ENCODE data around the gene FTO. TPM values are rescaled to one million over a fixed set of nuclear protein-coding genes. Genes with fewer than 3 reads are reported as not detected.

Gene FTO
- total RNA-seq, 4 donors from 2014 or later: 62.0 to 90.1 (median 75.1) TPM

DNA sequence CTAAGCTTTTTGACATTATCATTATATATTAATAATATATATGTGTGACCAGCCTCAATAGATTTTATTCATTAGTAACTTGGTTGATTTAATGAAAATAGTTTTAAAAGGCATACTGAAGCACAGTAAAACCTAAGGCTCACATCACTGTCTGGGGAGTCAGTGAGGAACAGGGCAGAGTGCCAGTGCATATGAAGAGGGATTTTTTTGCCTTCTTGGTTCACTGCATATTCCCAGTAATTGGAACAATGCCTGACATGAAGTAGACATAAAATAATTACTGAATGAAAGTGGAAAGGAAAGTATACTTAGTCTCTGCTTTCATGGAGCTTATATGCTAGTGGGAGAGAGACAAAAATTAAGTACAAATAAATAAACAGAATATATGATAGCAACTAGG lies 81.1 kb downstream of the FTO start:
- Histone ChIP-seq H3K4me3 (no peak overlapping the region), H3K36me3 (no peaks in the 10 kb centered on the region), H3K4me1 (peaks cover 20 to 21% of the 10 kb centered on the region in 2 donors), H3K27me3 (no peaks in the 10 kb centered on the region), H3K27ac (no peak overlapping the region), H3K9me3 (no peaks in the 10 kb centered on the region)
- in situ Hi-C loops (cut with MboI; ENCODE audit: low sequenced_read_pairs in 4 of 4) (no loop called here), intact Hi-C loops (cut with DNase I; ENCODE audit: low total_unique reads) (no loop called here)
- ATAC-seq: no peak
- no peak for DNase-seq
- TF ChIP-seq, protein P1, sequence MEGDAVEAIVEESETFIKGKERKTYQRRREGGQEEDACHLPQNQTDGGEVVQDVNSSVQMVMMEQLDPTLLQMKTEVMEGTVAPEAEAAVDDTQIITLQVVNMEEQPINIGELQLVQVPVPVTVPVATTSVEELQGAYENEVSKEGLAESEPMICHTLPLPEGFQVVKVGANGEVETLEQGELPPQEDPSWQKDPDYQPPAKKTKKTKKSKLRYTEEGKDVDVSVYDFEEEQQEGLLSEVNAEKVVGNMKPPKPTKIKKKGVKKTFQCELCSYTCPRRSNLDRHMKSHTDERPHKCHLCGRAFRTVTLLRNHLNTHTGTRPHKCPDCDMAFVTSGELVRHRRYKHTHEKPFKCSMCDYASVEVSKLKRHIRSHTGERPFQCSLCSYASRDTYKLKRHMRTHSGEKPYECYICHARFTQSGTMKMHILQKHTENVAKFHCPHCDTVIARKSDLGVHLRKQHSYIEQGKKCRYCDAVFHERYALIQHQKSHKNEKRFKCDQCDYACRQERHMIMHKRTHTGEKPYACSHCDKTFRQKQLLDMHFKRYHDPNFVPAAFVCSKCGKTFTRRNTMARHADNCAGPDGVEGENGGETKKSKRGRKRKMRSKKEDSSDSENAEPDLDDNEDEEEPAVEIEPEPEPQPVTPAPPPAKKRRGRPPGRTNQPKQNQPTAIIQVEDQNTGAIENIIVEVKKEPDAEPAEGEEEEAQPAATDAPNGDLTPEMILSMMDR (IDR thresholded peaks at IDR 0.05 in 4 of 5, conservative IDR thresholded peaks at IDR 0.05 in 1 of 5): no peak
- TF ChIP-seq POLR2A (IDR thresholded peaks at IDR 0.05): no peak

DNA sequence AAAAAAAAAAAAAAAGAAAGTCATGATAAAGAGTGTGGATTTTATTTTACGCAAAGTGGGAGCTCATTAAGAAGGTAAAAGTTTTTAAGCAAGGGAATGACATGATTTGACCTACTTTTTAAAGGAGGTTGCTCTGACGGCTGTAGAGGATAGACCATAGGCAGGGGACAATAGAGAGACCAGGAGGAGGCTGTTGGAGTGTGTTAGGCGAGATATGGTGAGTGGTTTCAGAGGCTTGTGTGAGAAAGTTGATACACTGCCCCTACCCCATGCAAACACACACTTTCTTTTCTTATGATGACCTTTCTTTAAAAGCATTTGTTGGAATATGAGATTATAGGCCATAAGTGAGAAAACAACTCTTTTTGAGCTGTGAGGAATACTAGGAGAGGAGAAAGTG lies 82.0 kb downstream of the FTO start:
- Histone ChIP-seq H3K4me3 (no peak overlapping the region), H3K4me1 (peaks cover 20 to 21% of the 10 kb centered on the region in 2 donors), H3K27ac (no peak overlapping the region), H3K27me3 (no peaks in the 10 kb centered on the region), H3K9me3 (no peaks in the 10 kb centered on the region), H3K36me3 (no peaks in the 10 kb centered on the region)
- TF ChIP-seq POLR2A (IDR thresholded peaks at IDR 0.05): no peak
- TF ChIP-seq, protein P1 (IDR thresholded peaks at IDR 0.05 in 4 of 5, conservative IDR thresholded peaks at IDR 0.05 in 1 of 5): no peak
- in situ Hi-C loops (cut with MboI; ENCODE audit: low sequenced_read_pairs in 4 of 4) (no loop called here), intact Hi-C loops (cut with DNase I; ENCODE audit: low total_unique reads) (no loop called here)
- ATAC-seq (no peak), DNase-seq (no peak)

DNA sequence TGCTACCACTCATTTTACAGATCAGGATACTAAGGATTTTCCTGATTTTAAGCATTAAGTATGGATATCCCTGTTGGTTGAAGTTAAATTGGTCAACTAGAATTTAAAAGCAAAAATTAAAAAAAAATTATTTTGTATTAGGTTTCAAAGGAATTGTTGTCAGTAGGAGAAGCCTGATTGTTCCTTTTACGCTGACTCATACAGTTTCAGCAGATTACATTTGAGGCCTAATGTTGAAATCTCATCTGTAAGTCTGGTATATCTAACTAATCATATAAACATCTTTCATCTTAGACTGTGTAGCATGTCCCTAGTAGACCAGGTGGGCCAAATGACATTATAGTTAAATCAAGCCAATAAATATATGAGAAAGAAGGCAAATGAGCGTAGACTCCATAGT lies 83.5 kb downstream of the FTO start:
- no peak for TF ChIP-seq POLR2A (IDR thresholded peaks at IDR 0.05)
- TF ChIP-seq, protein P1 (IDR thresholded peaks at IDR 0.05 in 4 of 5, conservative IDR thresholded peaks at IDR 0.05 in 1 of 5): no peak
- DNase-seq: no peak
- Histone ChIP-seq H3K4me1 (peaks cover 7 to 15% of the 10 kb centered on the region in 2 donors), H3K36me3 (no peaks in the 10 kb centered on the region), H3K27me3 (no peaks in the 10 kb centered on the region), H3K27ac (no peak overlapping the region), H3K9me3 (no peaks in the 10 kb centered on the region), H3K4me3 (no peak overlapping the region)
- in situ Hi-C loops (cut with MboI; ENCODE audit: low sequenced_read_pairs in 4 of 4) (no loop called here), intact Hi-C loops (cut with DNase I; ENCODE audit: low total_unique reads) (no loop called here)
- ATAC-seq: no peak

DNA sequence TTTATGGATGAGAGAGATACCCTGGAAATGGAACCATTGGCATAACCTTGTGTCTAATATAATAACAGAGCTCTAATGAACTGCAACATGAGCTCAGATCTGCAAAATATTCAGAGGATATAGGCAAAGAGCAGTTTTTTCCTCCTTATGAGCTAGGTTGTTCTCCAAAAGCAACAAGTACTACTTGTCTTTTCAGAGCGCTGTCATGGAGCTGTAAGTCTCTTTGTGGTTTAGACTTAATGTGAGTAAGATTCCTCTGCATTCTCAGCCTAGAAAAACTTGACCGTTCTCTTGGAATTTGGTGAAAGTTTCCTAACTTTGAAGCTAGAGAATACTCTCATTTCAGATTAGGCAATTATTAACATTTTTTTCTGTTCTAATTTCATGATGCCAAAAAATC lies 85.2 kb downstream of the FTO start:
- Histone ChIP-seq H3K4me1 (peaks cover 8 to 18% of the 10 kb centered on the region in 2 donors), H3K27ac (no peak overlapping the region), H3K27me3 (no peaks in the 10 kb centered on the region), H3K9me3 (no peaks in the 10 kb centered on the region), H3K36me3 (no peaks in the 10 kb centered on the region), H3K4me3 (no peak overlapping the region)
- no peak for DNase-seq
- intact Hi-C loops (cut with DNase I; ENCODE audit: low total_unique reads) (no loop called here), in situ Hi-C loops (cut with MboI; ENCODE audit: low sequenced_read_pairs in 4 of 4) (no loop called here)
- no peak for TF ChIP-seq POLR2A (IDR thresholded peaks at IDR 0.05)
- TF ChIP-seq, protein P1 (IDR thresholded peaks at IDR 0.05 in 4 of 5, conservative IDR thresholded peaks at IDR 0.05 in 1 of 5): no peak
- ATAC-seq: no peak

Measured in gastrocnemius medialis (tissue), 4 donors.